Cortex of kidney (tissue), 1 donor: Measurements from ENCODE around the gene VPS54.

Experiments used
- DNase-seq: peaks from one replicate; lab custom pipeline; 2025; lab: John Stamatoyannopoulos, UW

The VPS54 gene

DNA sequence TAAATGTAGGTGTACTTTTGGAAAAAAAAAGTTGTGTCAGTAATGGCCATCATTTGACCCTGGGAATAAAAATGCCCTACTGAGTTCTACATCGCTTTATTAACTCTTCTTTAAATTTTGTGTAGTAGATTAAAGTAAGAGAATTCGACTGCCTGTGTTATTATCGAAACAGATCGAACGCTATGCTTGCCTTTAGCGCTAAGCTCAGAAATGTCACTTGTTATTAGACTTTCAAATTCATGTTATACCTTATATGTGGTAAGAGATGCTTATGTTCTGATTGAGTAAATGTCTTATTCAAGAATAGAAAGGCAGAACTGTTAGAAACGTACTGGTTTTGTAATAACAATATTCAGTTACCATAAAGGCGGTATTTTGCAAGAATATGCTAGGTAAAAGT lies 176.1 kb downstream of the VPS54 start:
- DNase-seq: no peak

DNA sequence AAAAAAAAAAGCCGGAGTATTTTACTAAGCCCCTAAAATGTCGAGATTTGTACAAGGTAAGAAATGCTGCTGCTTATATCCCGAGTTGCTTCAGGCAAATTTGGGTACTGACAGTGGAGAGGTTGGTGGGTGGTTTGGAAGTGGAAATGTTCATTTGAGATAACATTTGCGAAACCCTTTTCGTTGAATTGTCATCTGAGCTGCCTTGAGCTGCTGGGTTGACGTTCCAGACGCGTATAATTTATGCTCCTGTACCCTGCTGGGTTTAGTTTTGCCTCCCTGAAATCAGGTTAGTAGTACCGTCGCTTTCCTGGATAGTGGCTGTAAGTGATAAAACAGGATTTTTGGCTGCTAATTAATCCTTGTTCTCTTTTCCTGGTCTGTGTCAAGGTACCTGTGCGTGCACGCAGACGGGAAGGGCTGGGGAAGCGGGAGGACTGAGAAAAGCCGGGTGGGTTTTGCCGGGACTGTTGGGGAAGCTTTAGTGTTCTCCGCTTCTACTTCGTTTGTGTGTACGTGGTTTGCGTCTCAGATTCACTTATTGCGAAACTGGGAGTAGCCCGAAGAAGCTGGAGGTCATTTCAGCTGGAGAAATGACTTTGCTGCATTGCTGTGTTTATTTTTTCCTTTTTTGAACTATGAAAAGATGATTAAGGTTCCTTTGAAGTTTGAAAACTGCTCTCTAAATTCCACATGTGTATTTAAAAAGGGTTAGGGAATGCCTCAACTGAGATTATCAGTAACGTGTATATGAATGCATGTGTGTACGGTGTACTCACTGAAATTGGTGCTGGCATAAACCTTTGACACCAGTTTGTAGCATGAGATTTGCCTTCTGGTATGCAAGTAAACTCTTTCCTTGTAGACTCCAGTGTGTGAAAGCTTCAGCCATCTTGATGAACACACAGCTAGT lies 176.8 kb downstream of the VPS54 start:
- no peak for DNase-seq
